HEK293T (cell line): ENCODE measurements around the gene TBC1D8.

Experiments used
- FOXM1 ChIP-seq: fragments of 450-650 bp; IDR thresholded peaks from 2 replicates; pipeline ENCODE4 v1.6.1; 2017; ENCODE audit warnings: mild to moderate bottlenecking, borderline replicate concordance
- SP1 ChIP-seq: fragments of 450-650 bp; IDR thresholded peaks from 2 replicates; pipeline ENCODE4 v1.6.1; 2017
- TARDBP ChIP-seq: fragments of 450-650 bp; IDR thresholded peaks from 2 replicates; pipeline ENCODE4 v1.6.1; 2016

- no peak for TF ChIP-seq TARDBP
- no peak for TF ChIP-seq FOXM1
- no peak for TF ChIP-seq SP1
These were observed 178.7 kb downstream of the TBC1D8 start for GRCh38 chr2:100972452-100972851.
